ENCODE results near the gene MARCKSL1. TPM values are rescaled to one million over a fixed set of nuclear protein-coding genes. Genes with fewer than 3 reads are reported as not detected.

MARCKSL1 gene
- total RNA-seq, 1 donor from 2014 or later, result 213 TPM

- peaks cover 28% of the 10 kb centered on the region for H3K36me3 Mint-ChIP-seq (ENCODE audit: low read depth, unreplicated experiment)
- H3K4me1 Mint-ChIP-seq (ENCODE audit: low read depth, unreplicated experiment), result peaks cover 35% of the 10 kb centered on the region
- peaks cover 28% of the 10 kb centered on the region for H3K36me3 ChIP-seq (ENCODE audit: insufficient read depth, low read length)
- peak overlapping the region; percentile 87 for H3K4me2 ChIP-seq (ENCODE audit: low read length)
- H3K4me1 ChIP-seq (ENCODE audit: insufficient read depth, low read length), result peaks cover 40% of the 10 kb centered on the region
- no peak for DNase-seq (ENCODE audit: low read depth)
- H3K9me3 Mint-ChIP-seq (ENCODE audit: unreplicated experiment), result peaks cover 1% of the 10 kb centered on the region
- no peaks in the 10 kb centered on the region for H3K27me3 Mint-ChIP-seq (ENCODE audit: low read depth, unreplicated experiment)
- no peaks in the 10 kb centered on the region for H3K9me3 ChIP-seq (ENCODE audit: insufficient read depth, low read depth, low read length)
- H4K20me1 ChIP-seq (ENCODE audit: insufficient read depth, low read length), result peaks cover 63% of the 10 kb centered on the region
- H3K4me3 Mint-ChIP-seq (ENCODE audit: unreplicated experiment), result peak overlapping the region; percentile 95
- H3K27me3 ChIP-seq (ENCODE audit: insufficient read depth, low read length), result no peaks in the 10 kb centered on the region
- TF ChIP-seq CTCF (IDR thresholded peaks at IDR 0.05; ENCODE audit: insufficient read depth, low read depth, low read length), result no peak
- TF ChIP-seq EZH2 (IDR thresholded peaks at IDR 0.05; ENCODE audit: insufficient read depth, low read length), result no peak
- H3K79me2 ChIP-seq (ENCODE audit: insufficient read depth, low read length), result peaks cover 36% of the 10 kb centered on the region
- H3K4me3 ChIP-seq (ENCODE audit: insufficient read depth, low read depth, low read length), result peak overlapping the region; percentile 90
- no peak overlapping the region for H2AFZ ChIP-seq (ENCODE audit: low read depth, low read length)
- H3K27ac Mint-ChIP-seq (ENCODE audit: unreplicated experiment), result peak overlapping the region; percentile 35
- no peak overlapping the region for H3K27ac ChIP-seq (ENCODE audit: low read depth, low read length)
- FAIRE-seq, result no peak
- H3K9ac ChIP-seq (ENCODE audit: low read length), result peak overlapping the region; percentile 90
These were observed 1.7 kb downstream of the MARCKSL1 start for GRCh38 chr1:32334274-32334861.

DNA sequence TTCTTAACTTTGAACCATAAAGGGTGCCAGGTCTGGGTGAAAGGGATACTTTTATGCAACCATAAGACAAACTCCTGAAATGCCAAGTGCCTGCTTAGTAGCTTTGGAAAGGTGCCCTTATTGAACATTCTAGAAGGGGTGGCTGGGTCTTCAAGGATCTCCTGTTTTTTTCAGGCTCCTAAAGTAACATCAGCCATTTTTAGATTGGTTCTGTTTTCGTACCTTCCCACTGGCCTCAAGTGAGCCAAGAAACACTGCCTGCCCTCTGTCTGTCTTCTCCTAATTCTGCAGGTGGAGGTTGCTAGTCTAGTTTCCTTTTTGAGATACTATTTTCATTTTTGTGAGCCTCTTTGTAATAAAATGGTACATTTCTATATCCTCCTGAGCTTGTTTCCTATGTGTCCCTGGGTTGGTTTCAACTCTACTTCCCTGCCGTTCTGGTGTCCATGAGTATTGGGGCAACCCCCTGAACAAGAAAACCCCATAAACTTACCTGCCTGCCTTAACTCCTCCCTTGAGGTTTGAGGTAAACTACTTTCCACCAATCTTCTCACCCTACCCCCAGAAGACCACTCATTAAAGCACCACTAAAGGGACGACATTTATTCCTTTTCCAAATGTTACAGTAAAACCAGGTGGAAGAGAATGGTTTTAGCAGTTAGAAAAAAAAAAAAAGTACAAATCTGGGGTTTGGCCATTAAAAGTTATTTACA, 2.6 kb downstream of the MARCKSL1 start:
- no peak for FAIRE-seq
- TF ChIP-seq CTCF (IDR thresholded peaks at IDR 0.05; ENCODE audit: insufficient read depth, low read depth, low read length) (no peak), EZH2 (IDR thresholded peaks at IDR 0.05; ENCODE audit: insufficient read depth, low read length) (no peak)
- Histone ChIP-seq H3K4me3 (ENCODE audit: insufficient read depth, low read depth, low read length) (no peak overlapping the region), H3K36me3 (ENCODE audit: insufficient read depth, low read length) (peaks cover 35% of the 10 kb centered on the region), H2AFZ (ENCODE audit: low read depth, low read length) (no peak overlapping the region), H3K4me2 (ENCODE audit: low read length) (peak overlapping the region; percentile 87), H4K20me1 (ENCODE audit: insufficient read depth, low read length) (peaks cover 66% of the 10 kb centered on the region), H3K9me3 (ENCODE audit: insufficient read depth, low read depth, low read length) (no peaks in the 10 kb centered on the region), H3K4me1 (ENCODE audit: insufficient read depth, low read length) (peaks cover 31% of the 10 kb centered on the region), H3K9ac (ENCODE audit: low read length) (peak overlapping the region; percentile 90), H3K27me3 (ENCODE audit: insufficient read depth, low read length) (no peaks in the 10 kb centered on the region), H3K27ac (ENCODE audit: low read depth, low read length) (no peak overlapping the region), H3K79me2 (ENCODE audit: insufficient read depth, low read length) (peaks cover 36% of the 10 kb centered on the region)
- Mint-ChIP-seq H3K27ac (ENCODE audit: unreplicated experiment) (peak overlapping the region; percentile 35), H3K4me1 (ENCODE audit: low read depth, unreplicated experiment) (peaks cover 30% of the 10 kb centered on the region), H3K27me3 (ENCODE audit: low read depth, unreplicated experiment) (no peaks in the 10 kb centered on the region), H3K4me3 (ENCODE audit: unreplicated experiment) (peak overlapping the region; percentile 95), H3K36me3 (ENCODE audit: low read depth, unreplicated experiment) (peaks cover 29% of the 10 kb centered on the region), H3K9me3 (ENCODE audit: unreplicated experiment) (peaks cover 1% of the 10 kb centered on the region)
- no peak for DNase-seq (ENCODE audit: low read depth)
